ENCODE measurements around the gene HCST. TPM values are rescaled to one million over a fixed set of nuclear protein-coding genes. Genes with fewer than 3 reads are reported as not detected.

Gene HCST
- total RNA-seq (10 to 100 TPM in 5 of 9 donors, 1 to 10 TPM in 3, not detected in 1; 3.1 to 24.3 (median 10.3) TPM), polyA plus RNA-seq (10 to 100 TPM in 2 of 3 donors, 1 to 10 TPM in 1; 2.8 to 97.2 (median 41.4) TPM)
- long read RNA-seq, donor 1: 0 reads
- long read RNA-seq, donor 2, partial matches to known transcripts: 0 of 3 reads
- long read RNA-seq, donor 2, other reads (novel, unspliced or antisense): 0 of 3 reads
- long read RNA-seq, donor 3: 0 reads
- long read RNA-seq, donor 4, transcript HCST-201 (4 exons, 613 nt): major isoform, 5 of 10 reads
- long read RNA-seq, donor 4, partial matches to known transcripts: 0 of 10 reads
- long read RNA-seq, donor 4, other reads (novel, unspliced or antisense): 1 of 10 reads
- long read RNA-seq, donor 5, partial matches to known transcripts: 0 of 5 reads
- long read RNA-seq, donor 5, other reads (novel, unspliced or antisense): 2 of 5 reads
- long read RNA-seq, donor 6, partial matches to known transcripts: 0 of 7 reads
- long read RNA-seq, donor 6, other reads (novel, unspliced or antisense): 0 of 7 reads
- long read RNA-seq, donor 7: 0 reads
- long read RNA-seq, donor 8, partial matches to known transcripts: 0 of 1 reads
- long read RNA-seq, donor 8, other reads (novel, unspliced or antisense): 0 of 1 reads
- long read RNA-seq, donor 9: 0 reads
- long read RNA-seq, donor 10, partial matches to known transcripts: 0 of 1 reads
- long read RNA-seq, donor 10, other reads (novel, unspliced or antisense): 0 of 1 reads

DNA sequence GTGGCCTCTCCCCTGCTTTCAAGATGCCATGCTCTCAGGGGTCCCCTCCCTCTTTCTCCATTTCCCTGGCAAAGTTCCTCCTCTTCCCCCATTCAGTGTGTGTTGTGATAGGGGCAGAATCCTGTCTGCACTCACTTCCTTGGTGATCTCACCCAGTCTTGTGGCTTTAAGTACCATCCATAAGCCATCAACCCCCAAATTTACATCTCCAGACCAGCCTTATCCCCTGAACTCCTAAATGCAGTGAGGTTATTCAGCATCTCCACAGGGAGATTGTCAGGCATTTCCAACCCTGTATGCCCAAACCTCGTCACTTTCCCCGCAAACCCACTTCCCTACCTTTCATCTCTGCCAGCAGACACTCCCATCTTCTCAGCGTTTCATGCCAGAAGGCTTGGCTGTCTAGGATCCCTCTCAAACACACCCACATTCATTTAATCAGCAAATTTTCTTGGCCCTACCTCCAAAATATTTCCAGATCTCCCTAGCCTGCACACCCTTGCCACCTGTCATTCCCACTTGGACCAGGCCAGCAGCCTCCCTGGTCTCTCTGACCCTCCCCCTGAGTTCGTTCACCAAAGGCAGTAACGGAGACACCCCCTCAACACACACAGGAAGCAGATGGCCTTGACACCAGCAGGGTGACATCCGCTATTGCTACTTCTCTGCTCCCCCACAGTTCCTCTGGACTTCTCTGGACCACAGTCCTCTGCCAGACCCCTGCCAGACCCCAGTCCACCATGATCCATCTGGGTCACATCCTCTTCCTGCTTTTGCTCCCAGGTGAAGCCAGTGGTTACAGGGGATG is at the start of gene HCST:
Gene HCST, plus strand, starts transcription at position 676 of the 808 bp plus-strand sequence. Its CDS starts 65 bp downstream, at position 741.
- Histone ChIP-seq H3K9me3 (replicated peaks in 1 of 3) (no peaks in the 10 kb centered on the region), H3K27ac (peak within 1 kb of the TSS in 4 of 5 donors; percentile 7 to 87 (median 58)), H3K27me3 (no peaks in the 10 kb centered on the region), H3K36me3 (replicated peaks in 1 of 2) (peaks cover 0 to 5% of the 10 kb centered on the region in 2 donors), H3K4me1 (replicated peaks in 1 of 2) (peaks cover 6 to 16% of the 10 kb centered on the region in 2 donors), H3K4me3 (peak within 1 kb of the TSS in 1 of 4 donors; percentile 17)
- WGBS, 4 donors: 43 to 56% (median 46%) methylated on average over 6 of the region's 6 CpGs
- TF ChIP-seq POLR2A (IDR thresholded peaks at IDR 0.05) (no peak), CTCF (IDR thresholded peaks at IDR 0.05) (no peak)
- DNase-seq: peak in 2 of 7 donors; percentile 31 to 38
- intact Hi-C loops (cut with DNase I): no loop called here

- no peak for DNase-seq
- Histone ChIP-seq H3K9me3 (replicated peaks in 1 of 3) (no peaks in the 10 kb centered on the region), H3K4me3 (no peak overlapping the region), H3K4me1 (replicated peaks in 1 of 2) (peaks cover 0 to 7% of the 10 kb centered on the region in 2 donors), H3K36me3 (replicated peaks in 1 of 2) (no peaks in the 10 kb centered on the region), H3K27me3 (peaks cover 58% of the 10 kb centered on the region), H3K27ac (no peak overlapping the region)
- 48 to 70% (median 66%) methylated on average over 8 of the region's 8 CpGs for WGBS, 4 donors
- intact Hi-C loops (cut with DNase I): no loop called here
- no peak for TF ChIP-seq POLR2A (IDR thresholded peaks at IDR 0.05)
- TF ChIP-seq CTCF (IDR thresholded peaks at IDR 0.05): no peak
Observed at GRCh38 chr19:35853038-35853756, 49.1 kb upstream of the HCST start.

DNA sequence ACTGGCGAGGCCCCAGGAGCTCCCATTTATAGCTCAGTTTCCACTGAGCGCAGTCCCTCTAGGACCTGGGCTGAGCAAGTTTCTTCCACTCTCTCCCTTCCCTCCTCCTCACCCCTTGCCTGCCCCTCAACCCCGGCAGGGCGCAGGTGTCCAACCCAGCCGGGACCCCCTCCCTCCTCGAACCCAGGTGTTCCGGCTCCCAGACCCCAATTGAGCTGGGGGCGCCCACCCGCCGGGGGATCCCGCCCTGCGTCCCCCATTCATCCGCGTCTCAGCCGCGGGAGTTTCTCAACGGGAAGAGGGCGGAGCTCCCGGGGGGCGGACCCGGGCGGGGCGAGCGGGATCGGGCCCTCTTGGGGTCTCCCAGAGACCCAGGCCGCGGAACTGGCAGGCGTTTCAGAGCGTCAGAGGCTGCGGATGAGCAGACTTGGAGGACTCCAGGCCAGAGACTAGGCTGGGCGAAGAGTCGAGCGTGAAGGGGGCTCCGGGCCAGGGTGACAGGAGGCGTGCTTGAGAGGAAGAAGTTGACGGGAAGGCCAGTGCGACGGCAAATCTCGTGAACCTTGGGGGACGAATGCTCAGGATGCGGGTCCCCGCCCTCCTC is 45.7 kb upstream of the HCST start, which contains the start of gene KIRREL2:
Gene KIRREL2, plus strand, starts transcription at position 366 of the 604 bp plus-strand sequence. Its CDS starts 209 bp downstream, at position 575.
- Histone ChIP-seq H3K4me1 (replicated peaks in 1 of 2) (peaks cover 0 to 7% of the 10 kb centered on the region in 2 donors), H3K36me3 (replicated peaks in 1 of 2) (no peaks in the 10 kb centered on the region), H3K9me3 (replicated peaks in 1 of 3) (no peaks in the 10 kb centered on the region), H3K27me3 (peaks cover 48% of the 10 kb centered on the region), H3K27ac (no peak within 1 kb of the TSS), H3K4me3 (peak within 1 kb of the TSS in 2 of 4 donors; percentile 20 to 52)
- TF ChIP-seq CTCF (IDR thresholded peaks at IDR 0.05) (no peak), POLR2A (IDR thresholded peaks at IDR 0.05) (no peak)
- intact Hi-C loops (cut with DNase I): no loop called here
- no peak for DNase-seq
- 0 to 2% (median 2%) methylated on average over 9 to 42 of the region's 42 CpGs for WGBS, 4 donors
